A549 (cell line): ENCODE results near the gene MAD1L1. TPM values are rescaled to one million over a fixed set of nuclear protein-coding genes. Genes with fewer than 3 reads are reported as not detected.

Experiments used
- ATAC-seq, 2 experiments: fragments of 200-7000 bp in 1 of 2; fragments of >200 bp in 1 of 2; cut with Nextera tagmentation in 1 of 2; cut with Tn5 transposase in 1 of 2; 3 replicates each; pipeline versions ENCODE4 v1.8.0 to v1.9.1; 2018 to 2020; ENCODE audit warnings: mild to moderate bottlenecking in 1 of 2, moderate library complexity in 1 of 2
- CTCF ChIA-PET: fragments of 300-600 bp; sonication (Branson Sonifier 250); formaldehyde crosslinking; extraction: SDS; loops from one replicate; lab custom pipeline; 2021; ENCODE audit warnings: antibody characterized with exemption, inconsistent platforms; lab: Yijun Ruan, JAX
- POLR2A ChIA-PET: fragments of 350-600 bp; formaldehyde crosslinking; extraction: SDS; loops from one replicate; lab custom pipeline; 2021; ENCODE audit warnings: antibody characterized with exemption, inconsistent platforms; lab: Yijun Ruan, JAX
- DNase-seq, 2 experiments: peaks; one replicate each; pipeline versions ENCODE4 v3.0.0 to v3.0.0-alpha.2; 2011 to 2016; ENCODE audit warnings: low read depth in 1 of 2, low spot score in 1 of 2
- FAIRE-seq: peaks from 2 replicates; lab custom pipeline; 2011; peaks lifted over from hg19 to GRCh38; lab: Jason Lieb, UNC
- H3K27ac ChIP-seq, 2 experiments: fragments of >200 bp; sonication (Bioruptor Twin); formaldehyde crosslinking; 3 replicates each; pipeline ENCODE4 v1.5.1; 2016 to 2017
- H3K4me1 ChIP-seq: fragments of >200 bp; sonication (Bioruptor Twin); formaldehyde crosslinking; 3 replicates; pipeline ENCODE4 v1.6.1; 2016
- H3K4me2 ChIP-seq: fragments of >200 bp; sonication (Bioruptor Twin); formaldehyde crosslinking; 3 replicates; pipeline ENCODE4 v1.6.1; 2016
- H3K4me3 ChIP-seq: fragments of >200 bp; sonication (Bioruptor Twin); formaldehyde crosslinking; 3 replicates; pipeline ENCODE4 v1.5.1; 2016
- H3K9me3 ChIP-seq: fragments of >200 bp; sonication (Bioruptor Twin); formaldehyde crosslinking; 3 replicates; pipeline ENCODE4 v1.6.1; 2016
- CBX2 ChIP-seq: fragments of 200-600 bp; sonication (generic); IDR thresholded peaks from 2 replicates; pipeline ENCODE4 v1.6.1; 2016; ENCODE audit warnings: low read depth, mild to moderate bottlenecking, borderline replicate concordance
- CEBPB ChIP-seq, 2 experiments: fragments of >200 bp in 1 of 2; sonication (Bioruptor Twin) in 1 of 2; formaldehyde crosslinking in 1 of 2; IDR thresholded peaks; 2 replicates each; pipeline ENCODE4 v1.6.1; 2012 to 2016
- CHD2 ChIP-seq: fragments of 150-350 bp; IDR thresholded peaks from 2 replicates; pipeline ENCODE4 v1.6.1; 2014; ENCODE audit warnings: low read length; ENCODE audit not compliant: partially characterized antibody
- FOSB ChIP-seq: fragments of 250-450 bp; sonication (Bioruptor Pico); IDR thresholded peaks from 2 replicates; pipeline ENCODE4 v1.5.0; 2020; ENCODE audit warnings: mild to moderate bottlenecking, moderate library complexity
- FOXS1 ChIP-seq: fragments of 250-450 bp; sonication (Bioruptor Pico); IDR thresholded peaks from 2 replicates; pipeline ENCODE4 v1.5.0; 2020; ENCODE audit warnings: mild to moderate bottlenecking, moderate library complexity
- HDAC2 ChIP-seq: fragments of 200-600 bp; sonication (generic); IDR thresholded peaks from 2 replicates; pipeline ENCODE4 v1.6.1; 2016
- KDM1A ChIP-seq: fragments of 200-600 bp; sonication (generic); IDR thresholded peaks from 2 replicates; pipeline ENCODE4 v1.6.1; 2016; ENCODE audit warnings: low read depth, mild to moderate bottlenecking
- POLR2A ChIP-seq: IDR thresholded peaks from 2 replicates; pipeline ENCODE4 v1.6.1; 2012; ENCODE audit warnings: mild to moderate bottlenecking, low read length
- SMC3 ChIP-seq: fragments of >200 bp; sonication (Bioruptor Twin); formaldehyde crosslinking; IDR thresholded peaks from 3 replicates; pipeline ENCODE4 v1.6.1; 2018; ENCODE audit warnings: inconsistent platforms
- ZSCAN20 ChIP-seq: fragments of 250-450 bp; sonication (Bioruptor Pico); IDR thresholded peaks from 2 replicates; pipeline ENCODE4 v1.8.0; 2022; ENCODE audit warnings: mild to moderate bottlenecking, moderate library complexity
- WGBS: methylation state at CpG from one replicate; pipeline ENCODE4 v1.1.6; 2017; ENCODE audit errors: missing lambda C conversion rate; 5-methylcytosine and 5-hydroxymethylcytosine counted together
- polyA plus RNA-seq, 4 experiments: library from polyadenylated mRNA; depleted of rRNA in 3 of 4; stranded (reverse); fragments of >200 nt; fragmentation: RNase III in 1 of 4; extraction: RNeasy Plus Mini Kit Qiagen cat#74134 plus additional on column Dnase treatment in 1 of 4; gene quantifications; 2 replicates in 3 of 4; 3 replicates in 1 of 4; pipeline ENCODE4 v1.2.3, GENCODE V29; 2011 to 2017
- TF ChIP-seq, protein P1 (sequence below): fragments of 250-450 bp; sonication (Bioruptor Pico); IDR thresholded peaks from 2 replicates; pipeline ENCODE4 v1.5.0; 2021; ENCODE audit warnings: mild to moderate bottlenecking, moderate library complexity, borderline replicate concordance
- TF ChIP-seq, protein P2 (sequence below): fragments of 200-600 bp; sonication (generic); IDR thresholded peaks from 2 replicates; pipeline ENCODE4 v1.6.1; 2016; ENCODE audit warnings: antibody characterized with exemption, mild to moderate bottlenecking, moderate library complexity
- TF ChIP-seq, protein P3 (sequence below): fragments of 150-350 bp; IDR thresholded peaks from 2 replicates; pipeline ENCODE4 v1.6.1; 2014; ENCODE audit warnings: low read depth, mild to moderate bottlenecking, low read length

MAD1L1 gene
- polyA plus RNA-seq, 2 of the 4 experiments (the other 2 are of a cell fraction), result 13.6 to 16.6 TPM

DNA sequence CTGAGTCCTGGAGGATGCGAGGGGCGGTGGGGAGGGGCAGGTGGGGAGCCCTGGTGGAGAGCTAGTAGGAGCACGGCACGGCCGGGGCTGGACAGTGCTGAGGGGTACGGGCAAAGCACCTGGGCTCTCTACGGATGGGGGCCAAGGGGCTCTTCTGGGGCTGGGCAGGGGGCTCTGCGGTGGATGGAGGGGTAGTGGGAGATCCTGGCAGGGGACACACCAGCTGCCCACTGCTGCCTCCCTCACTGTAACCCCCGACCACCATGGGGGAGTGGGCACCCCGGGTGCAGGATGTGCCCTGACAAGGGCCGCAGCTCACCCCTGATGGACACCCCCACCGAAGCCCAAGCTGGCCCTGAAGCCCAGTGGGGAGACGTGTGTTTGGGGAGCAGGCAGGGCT, 359.3 kb downstream of the MAD1L1 start:
- Histone ChIP-seq H3K4me1 (no peaks in the 10 kb centered on the region), H3K27ac (no peak overlapping the region), H3K4me3 (no peak overlapping the region), H3K4me2 (no peak overlapping the region), H3K9me3 (no peaks in the 10 kb centered on the region; the same call in 2 of the 3 replicates)
- TF ChIP-seq, protein P1, sequence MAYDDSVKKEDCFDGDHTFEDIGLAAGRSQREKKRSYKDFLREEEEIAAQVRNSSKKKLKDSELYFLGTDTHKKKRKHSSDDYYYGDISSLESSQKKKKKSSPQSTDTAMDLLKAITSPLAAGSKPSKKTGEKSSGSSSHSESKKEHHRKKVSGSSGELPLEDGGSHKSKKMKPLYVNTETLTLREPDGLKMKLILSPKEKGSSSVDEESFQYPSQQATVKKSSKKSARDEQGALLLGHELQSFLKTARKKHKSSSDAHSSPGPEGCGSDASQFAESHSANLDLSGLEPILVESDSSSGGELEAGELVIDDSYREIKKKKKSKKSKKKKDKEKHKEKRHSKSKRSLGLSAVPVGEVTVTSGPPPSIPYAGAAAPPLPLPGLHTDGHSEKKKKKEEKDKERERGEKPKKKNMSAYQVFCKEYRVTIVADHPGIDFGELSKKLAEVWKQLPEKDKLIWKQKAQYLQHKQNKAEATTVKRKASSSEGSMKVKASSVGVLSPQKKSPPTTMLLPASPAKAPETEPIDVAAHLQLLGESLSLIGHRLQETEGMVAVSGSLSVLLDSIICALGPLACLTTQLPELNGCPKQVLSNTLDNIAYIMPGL (CRISPR knock-in tag), result no peak
- TF ChIP-seq, protein P2, sequence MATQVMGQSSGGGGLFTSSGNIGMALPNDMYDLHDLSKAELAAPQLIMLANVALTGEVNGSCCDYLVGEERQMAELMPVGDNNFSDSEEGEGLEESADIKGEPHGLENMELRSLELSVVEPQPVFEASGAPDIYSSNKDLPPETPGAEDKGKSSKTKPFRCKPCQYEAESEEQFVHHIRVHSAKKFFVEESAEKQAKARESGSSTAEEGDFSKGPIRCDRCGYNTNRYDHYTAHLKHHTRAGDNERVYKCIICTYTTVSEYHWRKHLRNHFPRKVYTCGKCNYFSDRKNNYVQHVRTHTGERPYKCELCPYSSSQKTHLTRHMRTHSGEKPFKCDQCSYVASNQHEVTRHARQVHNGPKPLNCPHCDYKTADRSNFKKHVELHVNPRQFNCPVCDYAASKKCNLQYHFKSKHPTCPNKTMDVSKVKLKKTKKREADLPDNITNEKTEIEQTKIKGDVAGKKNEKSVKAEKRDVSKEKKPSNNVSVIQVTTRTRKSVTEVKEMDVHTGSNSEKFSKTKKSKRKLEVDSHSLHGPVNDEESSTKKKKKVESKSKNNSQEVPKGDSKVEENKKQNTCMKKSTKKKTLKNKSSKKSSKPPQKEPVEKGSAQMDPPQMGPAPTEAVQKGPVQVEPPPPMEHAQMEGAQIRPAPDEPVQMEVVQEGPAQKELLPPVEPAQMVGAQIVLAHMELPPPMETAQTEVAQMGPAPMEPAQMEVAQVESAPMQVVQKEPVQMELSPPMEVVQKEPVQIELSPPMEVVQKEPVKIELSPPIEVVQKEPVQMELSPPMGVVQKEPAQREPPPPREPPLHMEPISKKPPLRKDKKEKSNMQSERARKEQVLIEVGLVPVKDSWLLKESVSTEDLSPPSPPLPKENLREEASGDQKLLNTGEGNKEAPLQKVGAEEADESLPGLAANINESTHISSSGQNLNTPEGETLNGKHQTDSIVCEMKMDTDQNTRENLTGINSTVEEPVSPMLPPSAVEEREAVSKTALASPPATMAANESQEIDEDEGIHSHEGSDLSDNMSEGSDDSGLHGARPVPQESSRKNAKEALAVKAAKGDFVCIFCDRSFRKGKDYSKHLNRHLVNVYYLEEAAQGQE, result no peak
- TF ChIP-seq FOXS1, result no peak
- no peak for TF ChIP-seq POLR2A
- no peak for TF ChIP-seq SMC3
- no peak for TF ChIP-seq CBX2
- no peak for TF ChIP-seq HDAC2
- FAIRE-seq (no peak), ATAC-seq (no peak), DNase-seq (no peak)
- WGBS, result 90% methylated on average over 9 of the region's 13 CpGs
- POLR2A ChIA-PET, result no interaction called here
- CTCF ChIA-PET, result interaction anchor here (1.3 kb wide), 1 partner anchor 10 kb away, joined by 3 read pairs; no protein-coding TSS in a partner anchor

DNA sequence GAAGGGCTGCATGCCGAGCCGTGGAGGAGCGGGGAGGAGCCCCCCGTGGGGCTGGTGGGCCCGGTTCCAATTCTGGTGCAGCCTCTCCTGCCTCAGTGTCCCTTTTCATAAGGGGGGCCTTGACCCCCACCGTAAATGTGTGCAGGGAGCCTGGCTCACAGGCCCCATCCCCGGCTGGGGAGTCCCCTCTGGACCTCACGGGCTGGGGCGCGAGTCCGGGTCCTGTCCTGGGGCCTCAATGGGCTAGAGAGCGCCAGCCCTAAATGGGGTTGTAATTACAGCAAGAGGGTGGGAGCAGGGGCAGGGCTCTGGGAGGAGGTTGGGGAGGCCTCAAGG, 359.7 kb downstream of the MAD1L1 start:
- DNase-seq (no peak), ATAC-seq (no peak), FAIRE-seq (no peak)
- CTCF ChIA-PET, result interaction anchor here (1.3 kb wide), 1 partner anchor 11 kb away, joined by 3 read pairs; no protein-coding TSS in a partner anchor
- no peaks in the 10 kb centered on the region for H3K9me3 ChIP-seq
- H3K4me2 ChIP-seq, result no peak overlapping the region
- H3K4me3 ChIP-seq, result no peak overlapping the region
- no peaks in the 10 kb centered on the region for H3K4me1 ChIP-seq
- H3K27ac ChIP-seq, result no peak overlapping the region
- TF ChIP-seq CEBPB (IDR thresholded peaks at IDR 0.05) (no peak), KDM1A (no peak)
- TF ChIP-seq, protein P3, sequence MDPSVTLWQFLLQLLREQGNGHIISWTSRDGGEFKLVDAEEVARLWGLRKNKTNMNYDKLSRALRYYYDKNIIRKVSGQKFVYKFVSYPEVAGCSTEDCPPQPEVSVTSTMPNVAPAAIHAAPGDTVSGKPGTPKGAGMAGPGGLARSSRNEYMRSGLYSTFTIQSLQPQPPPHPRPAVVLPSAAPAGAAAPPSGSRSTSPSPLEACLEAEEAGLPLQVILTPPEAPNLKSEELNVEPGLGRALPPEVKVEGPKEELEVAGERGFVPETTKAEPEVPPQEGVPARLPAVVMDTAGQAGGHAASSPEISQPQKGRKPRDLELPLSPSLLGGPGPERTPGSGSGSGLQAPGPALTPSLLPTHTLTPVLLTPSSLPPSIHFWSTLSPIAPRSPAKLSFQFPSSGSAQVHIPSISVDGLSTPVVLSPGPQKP, result no peak
- WGBS, result 91% methylated on average over 11 of the region's 12 CpGs
- POLR2A ChIA-PET, result no interaction called here

DNA sequence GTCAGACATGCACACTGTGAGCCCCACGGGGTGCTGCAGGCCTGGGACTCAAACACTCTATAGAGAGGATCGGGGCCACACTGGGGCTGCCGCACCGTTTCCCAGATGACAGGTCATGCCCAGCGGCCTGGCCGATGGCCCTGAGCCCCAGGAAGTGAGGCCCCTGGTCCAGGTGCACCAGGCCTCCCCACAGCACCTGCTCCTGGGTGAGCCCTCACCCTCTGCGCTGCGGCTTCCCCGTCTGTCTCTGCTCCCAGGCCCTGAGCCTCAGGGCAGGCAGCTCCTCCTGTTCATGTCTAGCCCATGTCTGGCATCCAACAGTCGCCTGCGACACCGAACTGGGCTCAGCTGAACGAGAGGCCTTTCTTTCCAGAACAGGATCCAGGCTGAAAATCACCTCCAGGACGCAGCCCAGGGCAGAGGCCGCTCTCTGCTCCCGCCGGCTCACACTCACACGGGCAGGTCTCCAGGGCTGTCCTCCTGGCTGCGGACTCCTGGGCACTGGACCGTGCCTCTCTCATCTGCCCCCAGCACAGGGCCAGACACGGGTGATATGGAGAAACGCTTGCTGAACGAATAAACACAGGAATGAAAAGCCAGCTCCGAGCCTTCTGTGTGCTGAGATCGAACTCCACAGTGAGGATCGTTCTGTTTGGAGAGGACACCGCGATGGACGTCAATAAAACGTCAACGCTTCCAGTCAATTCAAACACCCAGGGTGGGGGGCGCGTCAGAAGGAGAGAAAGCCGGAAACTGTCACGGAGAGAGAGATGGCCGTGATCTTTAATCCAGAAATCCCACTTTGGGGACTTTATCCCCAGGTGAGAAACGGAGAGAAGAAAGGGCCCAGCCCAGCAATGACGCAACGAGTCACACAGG, 360.3 kb downstream of the MAD1L1 start:
- no peak for ATAC-seq
- Histone ChIP-seq H3K4me1 (no peaks in the 10 kb centered on the region), H3K4me3 (no peak overlapping the region), H3K9me3 (no peaks in the 10 kb centered on the region)
- CTCF ChIA-PET, result no interaction called here
- no peak for FAIRE-seq
- no peak for TF ChIP-seq CHD2
- no peak for TF ChIP-seq FOSB
- no peak for TF ChIP-seq ZSCAN20 (CRISPR knock-in tag)
- TF ChIP-seq, all 56 proteins: peak for 0
- no peak for DNase-seq
- 94% methylated on average over 35 of the region's 39 CpGs for WGBS
- POLR2A ChIA-PET, result no interaction called here
- Histone ChIP-seq H3K27ac (no peak overlapping the region), H3K4me2 (no peak overlapping the region)
